ENCODE measurements around the gene CPN2.

CPN2 gene

GRCh38 chr3:194382892-194383223 lies 31.7 kb upstream of the CPN2 start:
- Histone ChIP-seq H3K4me1 (ENCODE audit: insufficient read depth, poor library complexity, severe bottlenecking) (no peaks in the 10 kb centered on the region), H3K4me3 (ENCODE audit: severe bottlenecking) (no peak overlapping the region), H3K36me3 (ENCODE audit: low read depth) (no peaks in the 10 kb centered on the region), H3K9me3 (ENCODE audit: severe bottlenecking) (no peaks in the 10 kb centered on the region), H3K27me3 (ENCODE audit: insufficient read depth, poor library complexity, severe bottlenecking) (no peaks in the 10 kb centered on the region), H3K27ac (ENCODE audit: poor library complexity, severe bottlenecking) (no peak overlapping the region)
- DNase-seq (ENCODE audit: low spot score) (no peak), ATAC-seq (ENCODE audit: low read depth) (no peak)
- TF ChIP-seq CTCF (IDR thresholded peaks at IDR 0.05; ENCODE audit: poor library complexity, severe bottlenecking), result no peak

- no peak for ATAC-seq (ENCODE audit: low read depth)
- H3K9me3 ChIP-seq (ENCODE audit: severe bottlenecking), result no peaks in the 10 kb centered on the region
- no peak overlapping the region for H3K27ac ChIP-seq (ENCODE audit: poor library complexity, severe bottlenecking)
- H3K27me3 ChIP-seq (ENCODE audit: insufficient read depth, poor library complexity, severe bottlenecking), result no peaks in the 10 kb centered on the region
- no peaks in the 10 kb centered on the region for H3K36me3 ChIP-seq (ENCODE audit: low read depth)
- H3K4me3 ChIP-seq (ENCODE audit: severe bottlenecking), result no peak overlapping the region
- no peaks in the 10 kb centered on the region for H3K4me1 ChIP-seq (ENCODE audit: insufficient read depth, poor library complexity, severe bottlenecking)
- no peak for TF ChIP-seq CTCF (IDR thresholded peaks at IDR 0.05; ENCODE audit: poor library complexity, severe bottlenecking)
- no peak for DNase-seq (ENCODE audit: low spot score)
These were observed 31.2 kb upstream of the CPN2 start for GRCh38 chr3:194382196-194382891.

- Histone ChIP-seq H3K9me3 (ENCODE audit: severe bottlenecking) (no peaks in the 10 kb centered on the region), H3K36me3 (ENCODE audit: low read depth) (no peaks in the 10 kb centered on the region), H3K27ac (ENCODE audit: poor library complexity, severe bottlenecking) (no peak overlapping the region), H3K4me1 (ENCODE audit: insufficient read depth, poor library complexity, severe bottlenecking) (no peaks in the 10 kb centered on the region), H3K27me3 (ENCODE audit: insufficient read depth, poor library complexity, severe bottlenecking) (no peaks in the 10 kb centered on the region), H3K4me3 (ENCODE audit: severe bottlenecking) (no peak overlapping the region)
- no peak for TF ChIP-seq CTCF (IDR thresholded peaks at IDR 0.05; ENCODE audit: poor library complexity, severe bottlenecking)
- DNase-seq (ENCODE audit: low spot score), result no peak
- peak; percentile 50; the same call in 2 of the 3 replicates for ATAC-seq (ENCODE audit: low read depth)
These were observed 30.3 kb upstream of the CPN2 start for GRCh38 chr3:194381460-194381875.

- DNase-seq (ENCODE audit: low spot score), result no peak
- Histone ChIP-seq H3K4me3 (ENCODE audit: severe bottlenecking) (no peak overlapping the region), H3K27me3 (ENCODE audit: insufficient read depth, poor library complexity, severe bottlenecking) (no peaks in the 10 kb centered on the region), H3K9me3 (ENCODE audit: severe bottlenecking) (no peaks in the 10 kb centered on the region), H3K36me3 (ENCODE audit: low read depth) (no peaks in the 10 kb centered on the region), H3K4me1 (ENCODE audit: insufficient read depth, poor library complexity, severe bottlenecking) (no peaks in the 10 kb centered on the region), H3K27ac (ENCODE audit: poor library complexity, severe bottlenecking) (no peak overlapping the region)
- ATAC-seq (ENCODE audit: low read depth), result no peak
- no peak for TF ChIP-seq CTCF (IDR thresholded peaks at IDR 0.05; ENCODE audit: poor library complexity, severe bottlenecking)
These were observed 29.2 kb upstream of the CPN2 start for GRCh38 chr3:194380326-194380725.

GRCh38 chr3:194379651-194380050 lies 28.5 kb upstream of the CPN2 start:
- no peak for TF ChIP-seq CTCF (IDR thresholded peaks at IDR 0.05; ENCODE audit: poor library complexity, severe bottlenecking)
- peak; percentile 4 for DNase-seq (ENCODE audit: low spot score)
- Histone ChIP-seq H3K4me3 (ENCODE audit: severe bottlenecking) (no peak overlapping the region), H3K9me3 (ENCODE audit: severe bottlenecking) (no peaks in the 10 kb centered on the region), H3K27me3 (ENCODE audit: insufficient read depth, poor library complexity, severe bottlenecking) (no peaks in the 10 kb centered on the region), H3K4me1 (ENCODE audit: insufficient read depth, poor library complexity, severe bottlenecking) (no peaks in the 10 kb centered on the region), H3K36me3 (ENCODE audit: low read depth) (no peaks in the 10 kb centered on the region), H3K27ac (ENCODE audit: poor library complexity, severe bottlenecking) (no peak overlapping the region)
- no peak for ATAC-seq (ENCODE audit: low read depth)

Data from RWPE2 (cell line).